HG03521 (cell line): ENCODE results near the gene CCNA1.

ENCODE experiments used
- ATAC-seq: cut with Tn5 transposase; IDR thresholded peaks from one replicate; pipeline ENCODE4 v1.9.1; 2021; ENCODE audit warnings: mild to moderate bottlenecking, moderate library complexity; ENCODE audit not compliant: unreplicated experiment

The CCNA1 gene

DNA sequence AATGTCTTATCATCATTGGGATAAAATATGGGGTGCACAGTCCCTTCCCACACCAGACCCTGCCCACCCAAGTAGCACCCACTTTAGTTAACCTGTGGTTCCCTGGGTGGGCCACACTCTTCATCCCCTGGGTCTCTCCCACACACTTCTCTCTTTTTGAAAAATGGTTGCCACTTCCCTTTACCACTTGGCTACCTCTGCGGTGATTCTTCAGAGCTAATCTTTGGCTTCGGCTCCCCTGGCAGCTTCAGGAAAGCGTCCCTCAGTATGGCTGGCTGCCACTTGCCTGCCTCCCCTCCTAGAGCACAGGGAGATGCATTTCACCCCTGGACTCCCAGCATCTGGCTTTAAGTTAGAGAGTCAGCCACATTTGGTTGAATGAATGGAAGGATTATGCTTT is 18.2 kb downstream of the CCNA1 start:
- no peak for ATAC-seq

DNA sequence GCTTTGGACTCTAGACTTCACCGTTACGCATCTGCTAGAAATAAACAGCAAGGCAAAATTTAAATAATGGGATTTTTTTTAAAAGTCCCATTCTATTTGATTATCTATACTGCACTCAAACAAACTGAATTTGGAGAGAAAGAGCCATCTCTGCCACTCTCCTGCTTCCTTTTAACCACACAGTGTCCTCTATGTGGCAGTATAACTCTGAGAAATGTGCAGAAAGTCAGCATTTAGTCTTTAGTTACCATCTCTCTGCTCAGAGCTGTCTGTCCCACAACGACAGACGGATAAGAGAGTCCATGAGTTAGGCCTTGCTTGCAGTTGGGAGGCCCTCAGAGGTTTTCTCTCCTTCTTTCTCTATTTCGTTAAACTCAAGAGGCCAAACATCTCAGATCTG is 21.2 kb downstream of the CCNA1 start:
- no peak for ATAC-seq

DNA sequence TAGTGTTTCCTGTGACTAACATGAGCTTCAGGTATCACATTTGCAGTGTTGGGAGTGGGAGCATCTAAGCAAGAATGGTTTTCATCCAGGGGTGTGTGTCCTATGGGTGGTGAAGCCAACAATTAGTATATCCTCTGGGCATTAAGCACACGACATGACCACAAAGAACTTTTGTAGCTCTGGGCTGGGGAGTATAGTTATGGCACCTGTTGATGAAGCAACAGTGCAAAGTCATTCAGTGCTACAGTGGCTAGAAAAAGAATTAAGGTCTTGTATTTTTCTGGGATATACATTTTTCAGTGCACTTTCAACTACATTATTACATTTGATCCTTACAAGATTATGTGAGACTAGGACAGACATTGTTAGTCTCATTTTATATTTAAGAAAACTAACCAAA is 21.8 kb downstream of the CCNA1 start:
- no peak for ATAC-seq

DNA sequence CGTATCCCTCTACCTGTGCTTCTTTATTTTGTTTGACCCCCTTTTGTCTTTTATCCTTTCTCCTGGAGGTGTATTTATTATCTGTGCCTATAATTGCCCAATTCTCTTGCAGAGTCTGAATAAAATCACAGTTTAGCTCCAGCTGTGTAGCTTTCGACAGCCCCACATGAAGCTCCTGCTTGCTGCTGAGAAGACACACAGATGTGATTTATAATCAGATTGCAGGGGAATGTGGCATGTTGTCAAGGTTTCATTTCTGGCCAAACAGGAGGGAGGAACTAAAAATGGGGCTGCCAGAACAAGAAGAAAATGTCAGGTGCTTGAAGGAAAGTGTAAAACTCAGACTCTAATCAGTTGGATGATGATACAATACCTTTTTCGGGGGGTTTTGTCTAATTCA is 22.7 kb downstream of the CCNA1 start:
- no peak for ATAC-seq

DNA sequence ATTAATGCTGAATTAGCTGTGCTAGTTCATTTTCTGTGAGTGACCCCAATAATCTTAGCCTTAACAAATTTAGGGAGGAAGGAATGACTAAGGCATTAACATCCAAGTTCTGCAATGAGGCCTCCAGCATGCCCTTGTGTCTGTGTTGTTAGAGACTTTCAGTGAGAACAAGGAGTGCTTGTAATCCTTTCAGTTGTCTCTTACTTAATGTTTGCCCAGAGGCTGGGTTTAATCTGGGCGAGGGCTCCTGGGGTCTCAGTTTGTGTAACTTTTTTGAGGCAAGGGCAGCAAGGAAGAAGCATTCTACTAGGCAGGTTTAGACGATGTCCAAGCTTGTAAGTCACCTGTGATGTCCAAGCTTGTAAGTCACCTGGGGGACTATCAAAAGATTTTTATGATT is 24.3 kb downstream of the CCNA1 start:
- no peak for ATAC-seq

DNA sequence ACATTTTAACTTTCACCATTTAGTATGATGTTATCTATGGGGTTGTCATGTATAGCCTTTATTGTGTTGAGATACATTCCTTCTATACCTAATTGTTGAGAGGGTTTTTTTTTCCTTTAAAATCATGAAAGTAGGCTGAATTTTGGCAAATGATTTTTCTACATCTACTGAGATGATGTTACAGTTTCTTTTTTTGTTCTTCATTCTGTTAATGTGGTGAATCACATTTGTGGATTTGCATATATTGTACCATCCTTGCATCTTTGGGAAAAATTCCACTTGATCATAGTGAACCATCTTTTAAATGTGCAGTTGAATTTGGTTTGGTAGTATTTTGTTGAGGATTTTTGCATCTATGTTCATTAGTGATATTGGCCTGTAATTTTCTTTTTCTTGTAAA is 29.2 kb downstream of the CCNA1 start:
- no peak for ATAC-seq

DNA sequence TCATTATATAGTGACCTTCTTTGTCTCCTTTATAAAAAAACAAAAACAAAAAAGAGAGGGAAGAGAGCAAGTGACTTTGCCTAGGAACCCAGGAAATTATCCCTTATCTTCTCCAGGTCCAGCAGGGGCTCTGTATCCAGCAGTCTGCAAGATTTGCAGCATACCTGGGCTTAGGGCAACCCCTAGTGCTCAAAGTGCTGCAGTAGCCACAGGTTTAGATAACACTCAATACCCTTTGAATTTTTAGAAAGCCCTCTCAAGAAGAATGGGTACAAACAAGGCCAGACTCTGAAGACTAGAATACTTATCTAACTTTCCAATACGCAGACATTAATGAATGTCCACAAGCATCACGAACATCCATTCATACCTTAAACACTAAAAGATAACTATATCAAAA is 43.2 kb downstream of the CCNA1 start:
- ATAC-seq: no peak

DNA sequence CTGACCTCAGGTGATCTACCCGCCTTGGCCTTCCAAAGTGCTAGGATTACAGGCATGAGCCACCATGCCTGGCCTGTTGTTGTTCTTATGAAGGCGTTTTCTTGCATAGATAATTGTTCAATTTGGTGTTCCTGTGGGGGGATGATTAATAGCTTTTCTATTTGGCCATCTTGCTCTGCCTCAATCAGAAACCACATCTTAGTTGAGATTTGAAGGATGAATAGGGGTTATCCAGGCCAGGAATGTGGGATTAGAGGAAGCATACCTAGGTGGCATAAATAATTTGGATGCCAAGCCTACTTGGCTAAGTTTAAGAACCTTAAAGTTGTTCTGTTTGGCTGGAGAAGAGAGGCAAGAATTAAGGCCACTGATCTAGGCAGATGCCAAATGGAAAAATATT is 44.4 kb downstream of the CCNA1 start:
- ATAC-seq: no peak

DNA sequence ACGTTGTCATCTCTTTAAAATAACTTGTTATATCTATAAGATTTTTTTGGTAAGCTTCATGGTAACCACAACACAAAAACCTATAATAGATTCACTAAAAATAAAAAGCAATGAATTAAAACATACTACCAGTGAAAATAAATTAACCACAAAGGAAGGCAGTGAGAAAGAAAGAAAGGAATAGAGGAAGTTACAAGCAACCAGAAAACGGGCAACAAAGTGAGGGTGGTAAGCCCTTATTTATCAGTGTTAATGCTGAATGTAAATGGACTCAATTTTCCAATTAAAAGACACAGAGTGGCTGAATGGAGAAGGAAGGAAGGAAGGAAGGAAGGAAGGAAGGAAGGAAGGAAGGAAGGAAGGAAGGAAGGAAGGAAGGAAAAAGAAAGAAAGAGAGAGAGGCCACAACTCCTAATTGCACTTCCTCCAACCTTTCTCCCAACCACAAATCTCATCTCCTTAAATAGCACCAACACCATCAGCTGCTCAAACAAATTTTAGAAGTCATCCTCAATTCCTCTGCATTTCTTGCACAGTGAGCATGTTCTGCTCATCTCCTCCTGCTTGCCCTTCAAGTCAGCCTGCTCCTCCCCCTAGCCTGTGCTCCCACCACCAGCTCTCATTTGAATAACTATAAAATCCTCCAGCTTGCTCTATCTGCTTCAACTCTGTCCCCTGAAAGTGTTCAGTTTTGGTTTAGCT is 48.6 kb downstream of the CCNA1 start:
- no peak for ATAC-seq

DNA sequence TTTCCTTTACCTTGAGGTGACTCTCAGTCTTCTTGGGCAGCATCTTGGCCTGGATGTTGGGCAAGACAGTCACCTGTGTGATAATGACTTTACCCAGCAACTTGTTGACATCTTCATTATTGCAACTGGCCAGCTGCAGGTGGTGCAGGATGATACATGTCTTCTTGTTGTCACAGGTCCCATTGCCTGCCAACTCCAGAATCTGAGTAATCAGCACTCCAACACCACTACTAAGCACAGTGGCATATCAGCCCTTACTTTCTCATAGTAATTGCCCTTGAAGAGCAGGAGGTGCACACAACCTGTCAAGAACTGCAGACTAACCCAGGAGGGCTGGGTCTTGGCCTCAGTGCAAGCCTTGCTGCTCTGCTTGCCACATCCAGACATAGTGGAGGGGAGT is 57.8 kb downstream of the CCNA1 start:
- ATAC-seq: no peak
